Activated effector memory CD4-positive, alpha-beta T cell treated with anti-CD3 and anti-CD28 coated beads, Interleukin-2, amount 50 U/mL, for 16 hours (primary cell): ENCODE measurements around the gene KRABD2.
"Not testable (repeated sequence)": the region's sequence is repeated elsewhere in the genome, so short reads cannot be mapped to it uniquely, and the experiment has no call there.

Source experiments
- DNase-seq: peaks from one replicate; pipeline ENCODE4 v3.0.0-alpha.2; 2020

Gene KRABD2

GRCh38 chr17:8376271-8377067, at the start of gene KRABD2:
KRABD2 (minus strand) TSS chr17:8376704.
- peak; percentile 97 for DNase-seq

DNA sequence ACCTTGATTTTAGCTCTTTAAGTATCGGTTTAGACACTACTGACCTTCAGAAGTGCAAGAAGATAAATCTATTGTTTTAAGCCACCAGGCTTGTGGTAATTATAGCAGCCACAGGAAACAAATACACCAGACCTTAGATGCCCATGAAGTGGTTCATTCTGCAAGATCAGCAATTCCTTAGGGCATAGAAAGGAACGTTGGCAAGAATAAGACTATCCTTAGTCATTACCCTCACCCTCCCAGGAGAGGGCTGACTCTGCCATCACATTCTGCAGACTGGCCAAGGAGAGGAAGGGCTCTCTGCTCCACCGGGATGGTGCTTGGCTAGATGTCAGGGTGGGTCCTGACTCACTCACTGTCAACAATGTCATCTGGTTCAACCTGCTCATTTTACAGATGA, 45.1 kb upstream of the KRABD2 start:
- no peak for DNase-seq

GRCh38 chr17:8420041-8420934, 43.8 kb upstream of the KRABD2 start:
- DNase-seq: no peak

DNA sequence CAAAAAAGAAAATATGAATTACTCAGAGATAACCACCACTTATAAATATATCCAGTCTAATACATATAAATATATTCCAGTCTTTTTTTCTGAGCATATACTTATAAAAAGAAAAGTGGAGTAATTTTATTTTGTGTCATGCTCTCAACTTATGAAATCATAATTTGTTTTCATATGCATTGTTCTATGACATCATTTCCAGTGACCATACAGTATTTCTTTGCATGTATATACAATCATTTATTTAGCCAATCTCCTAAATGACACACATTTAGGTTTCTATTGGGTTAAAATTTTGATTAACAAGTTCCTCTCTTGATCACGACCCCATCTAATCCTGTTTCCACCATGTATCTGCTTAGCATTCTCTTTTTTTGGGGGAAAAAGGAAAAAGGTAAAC, 42.8 kb upstream of the KRABD2 start:
- no peak for DNase-seq

DNA sequence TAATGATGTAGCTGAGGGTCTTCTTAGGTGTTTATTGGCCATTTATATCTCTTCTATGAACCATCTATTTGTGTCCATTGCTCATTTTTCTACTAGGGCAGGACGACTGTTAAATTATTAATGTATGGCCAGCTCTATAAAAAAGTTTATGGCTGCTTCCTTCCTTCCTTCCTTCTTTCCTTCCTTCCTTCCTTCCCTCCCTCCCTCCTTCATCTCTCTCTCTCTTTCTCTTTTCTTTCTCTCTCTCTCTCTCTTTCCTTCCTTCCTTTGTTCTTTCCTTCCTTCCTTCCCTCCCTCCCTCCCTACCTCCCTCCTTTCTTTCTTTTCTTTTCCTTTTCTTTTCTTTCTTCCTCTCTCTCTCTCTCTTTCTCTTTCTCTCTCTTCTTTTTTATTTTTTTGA, 42.0 kb upstream of the KRABD2 start:
- DNase-seq: no peak

DNA sequence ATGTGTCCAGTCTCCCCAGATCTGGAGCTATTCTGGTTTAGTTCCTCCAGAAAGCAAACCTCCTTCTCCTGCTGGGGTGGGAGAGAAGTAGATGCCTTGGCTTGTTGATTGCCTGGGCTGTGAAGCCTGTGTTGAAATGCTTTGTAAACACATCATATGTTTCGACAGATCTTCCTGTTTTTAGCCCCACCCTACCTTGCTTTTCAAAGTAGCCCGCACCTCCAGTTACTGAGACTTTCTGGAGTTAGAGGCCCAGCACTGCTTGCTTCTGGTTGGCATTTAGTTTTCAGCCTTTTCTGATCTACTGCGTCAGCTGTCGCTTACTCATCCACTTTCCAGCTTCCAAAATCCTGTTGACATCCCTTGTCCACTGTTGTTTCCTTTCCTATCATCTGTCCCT, 41.3 kb upstream of the KRABD2 start:
- DNase-seq: no peak

- no peak for DNase-seq
Observed at GRCh38 chr17:8413938-8414337, 37.4 kb upstream of the KRABD2 start.

DNA sequence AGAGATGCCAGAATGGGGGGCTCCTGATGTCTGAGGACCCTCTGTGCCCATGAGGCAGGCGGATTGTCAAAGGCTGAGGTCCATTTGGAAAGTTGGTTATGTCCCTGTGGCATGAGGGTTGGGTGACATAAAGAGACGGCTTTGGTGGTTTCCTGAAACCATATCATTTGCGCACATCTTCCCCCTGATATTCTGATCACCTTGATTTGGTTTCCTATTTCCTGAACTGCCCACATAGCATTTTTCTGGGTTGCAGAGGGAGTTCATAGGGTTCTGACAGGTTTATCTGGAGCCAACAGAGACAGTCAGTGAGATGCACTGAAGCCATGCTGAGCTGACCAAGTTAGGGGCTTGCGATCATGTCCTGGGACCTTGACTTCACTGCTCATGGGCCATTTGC, 36.8 kb upstream of the KRABD2 start:
- no peak for DNase-seq

- DNase-seq: no peak
Observed at GRCh38 chr17:8412089-8412488, 35.6 kb upstream of the KRABD2 start.

GRCh38 chr17:8410883-8411238, 34.4 kb upstream of the KRABD2 start:
- no peak for DNase-seq

DNA sequence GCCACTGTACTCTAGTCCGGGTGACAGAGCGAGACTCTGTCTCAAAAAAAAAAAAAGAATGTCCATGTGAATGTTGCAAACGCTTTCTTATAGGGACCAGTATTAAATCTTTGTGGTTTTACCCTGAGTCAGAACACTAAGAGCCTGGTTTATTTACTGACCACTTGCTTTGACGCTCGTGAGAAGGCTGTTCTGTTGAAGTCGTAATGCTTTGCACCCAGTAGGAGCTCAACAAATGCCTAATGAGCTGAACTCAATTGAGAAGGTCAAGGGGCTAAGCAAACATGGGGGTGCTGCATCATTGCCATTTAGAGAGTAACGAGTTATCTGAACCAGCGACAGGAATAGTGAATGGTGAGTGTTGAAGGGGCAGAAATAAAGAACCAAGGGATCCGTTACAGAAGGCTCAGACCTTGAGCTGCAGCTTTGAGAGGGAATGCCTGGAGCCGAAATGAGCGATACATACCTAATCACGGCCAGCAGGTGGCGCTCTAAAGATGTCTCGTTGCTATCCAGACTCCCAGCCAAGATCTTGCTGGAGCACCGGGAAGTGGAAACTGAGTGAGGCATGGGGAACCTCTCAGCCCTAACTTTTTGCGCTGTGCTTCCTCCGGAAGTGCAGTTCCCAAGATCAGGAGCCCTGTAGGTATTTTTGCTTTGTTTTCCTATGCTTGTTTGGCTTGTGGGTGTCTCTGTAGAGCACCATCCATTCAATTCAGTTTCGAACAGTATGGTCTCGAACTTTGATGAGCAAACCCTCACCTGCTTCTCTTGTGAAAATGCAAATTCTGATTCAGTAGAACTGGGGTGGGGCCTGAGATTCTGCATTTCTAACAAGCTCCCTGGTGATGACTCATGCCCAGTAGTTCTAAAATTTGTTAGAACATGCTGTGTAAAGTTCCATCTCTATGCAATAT, 33.7 kb upstream of the KRABD2 start:
- DNase-seq: peak; percentile 92

DNA sequence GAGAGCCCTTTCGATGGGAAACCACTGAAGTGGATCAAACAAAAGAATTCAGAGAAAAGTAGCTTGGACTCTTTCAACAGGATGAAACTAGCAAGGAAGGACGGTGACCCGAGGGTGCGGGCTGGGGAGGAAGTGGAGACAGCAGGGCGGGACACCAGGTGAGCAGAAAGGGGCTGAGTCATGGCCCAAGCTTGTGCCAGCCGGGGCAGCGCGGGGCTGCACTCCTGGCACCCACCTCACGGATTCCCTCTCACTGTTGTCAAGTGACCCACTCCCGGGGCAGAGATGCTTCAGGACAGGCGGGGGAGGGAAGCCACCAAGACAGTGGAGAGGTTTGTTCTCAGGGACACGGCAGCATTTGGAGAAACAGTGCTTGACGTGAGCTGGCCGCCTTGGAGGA, 31.9 kb upstream of the KRABD2 start:
- DNase-seq: peak; percentile 55

DNA sequence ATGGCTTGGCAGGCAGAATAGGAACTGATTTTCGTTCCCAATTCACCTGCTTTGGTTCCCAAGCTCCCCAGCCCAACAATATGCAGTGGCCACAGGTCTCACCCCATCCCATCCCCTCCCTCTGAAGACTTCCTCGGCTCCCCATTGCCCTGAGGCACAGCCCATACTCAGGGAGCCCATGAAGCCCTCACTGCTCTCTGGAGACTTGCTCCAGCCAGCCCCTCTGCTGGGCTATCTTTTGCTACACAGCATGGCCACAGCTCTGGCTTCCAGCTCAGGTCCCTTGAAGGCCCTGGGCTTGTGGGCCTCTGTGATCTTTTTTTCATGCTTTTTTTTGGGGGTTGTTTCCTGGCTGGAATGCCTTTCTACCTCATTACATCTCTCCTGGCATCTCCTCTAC, 29.7 kb upstream of the KRABD2 start:
- peak; percentile 31 for DNase-seq

GRCh38 chr17:8405499-8406016, 29.1 kb upstream of the KRABD2 start:
- peak; percentile 53 for DNase-seq

DNA sequence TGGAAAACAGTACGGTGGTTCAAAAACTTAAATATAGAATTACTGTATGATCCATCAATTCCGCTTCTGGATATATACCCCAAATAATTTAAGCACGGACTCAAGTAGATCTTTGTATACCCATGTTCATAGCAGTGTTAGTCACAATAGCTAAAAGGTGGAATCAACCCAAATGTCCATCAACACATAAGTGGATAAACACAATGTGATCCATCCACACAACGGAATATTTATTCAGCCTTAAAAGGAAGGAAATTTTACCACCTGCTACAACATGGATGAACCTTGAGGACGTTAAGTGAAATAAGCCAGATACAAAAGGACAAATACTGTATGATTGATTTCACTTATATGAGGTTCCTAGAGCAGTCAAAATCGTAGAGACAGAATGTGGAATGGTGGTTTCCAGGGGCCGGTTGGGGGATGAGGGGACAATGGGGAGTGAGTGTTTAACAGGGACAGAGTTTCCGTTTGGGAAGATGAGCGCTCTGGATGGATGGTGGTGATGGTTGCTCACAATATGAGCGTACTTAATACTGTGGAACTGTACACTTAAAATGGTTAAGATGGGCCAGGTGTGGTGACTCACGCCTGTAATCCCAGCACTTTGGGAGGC, 26.5 kb upstream of the KRABD2 start:
- DNase-seq: peak; percentile 21

DNA sequence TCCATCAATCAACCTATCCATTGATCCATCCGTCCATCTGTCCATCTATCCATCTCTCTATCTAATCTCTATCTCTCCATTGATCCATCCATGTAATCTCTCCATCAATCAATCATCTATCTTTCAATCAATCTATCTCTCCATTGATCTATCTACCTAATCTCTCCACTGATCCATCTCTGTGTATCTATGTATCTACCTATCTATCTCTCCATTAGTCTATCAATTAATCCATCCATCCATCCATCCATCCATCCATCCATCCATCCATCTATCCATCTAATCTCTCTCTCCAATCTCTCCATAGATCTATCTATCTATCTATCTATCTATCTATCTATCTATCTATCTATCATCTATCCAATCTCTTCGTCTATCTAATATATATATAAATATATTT, 24.6 kb upstream of the KRABD2 start:
- DNase-seq: no peak

DNA sequence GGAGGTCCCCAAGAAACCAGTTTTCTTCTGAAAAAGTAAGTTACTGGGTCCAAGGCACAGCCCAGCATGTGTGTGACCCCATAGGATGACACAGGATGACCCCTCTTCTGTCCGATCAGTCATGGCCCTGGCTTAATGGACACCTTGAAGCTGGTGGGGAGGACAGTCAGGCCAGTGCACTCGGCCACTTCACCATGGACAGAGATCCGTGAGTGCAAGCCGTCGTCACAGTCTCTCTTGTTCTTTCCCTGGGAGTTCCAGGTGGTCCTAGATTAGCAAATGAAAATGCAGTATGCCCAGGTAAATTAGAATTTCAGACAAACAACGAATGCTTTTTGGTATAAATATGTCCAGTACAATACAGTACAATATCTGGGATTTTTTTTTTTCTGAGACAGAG, 22.5 kb upstream of the KRABD2 start:
- DNase-seq: no peak

GRCh38 chr17:8397636-8398035, 21.1 kb upstream of the KRABD2 start, which contains the start of gene RNF222:
RNF222 (minus strand) TSS chr17:8397827; CDS start chr17:8393461, 4,366 bp downstream.
- DNase-seq: peak; percentile 51

DNA sequence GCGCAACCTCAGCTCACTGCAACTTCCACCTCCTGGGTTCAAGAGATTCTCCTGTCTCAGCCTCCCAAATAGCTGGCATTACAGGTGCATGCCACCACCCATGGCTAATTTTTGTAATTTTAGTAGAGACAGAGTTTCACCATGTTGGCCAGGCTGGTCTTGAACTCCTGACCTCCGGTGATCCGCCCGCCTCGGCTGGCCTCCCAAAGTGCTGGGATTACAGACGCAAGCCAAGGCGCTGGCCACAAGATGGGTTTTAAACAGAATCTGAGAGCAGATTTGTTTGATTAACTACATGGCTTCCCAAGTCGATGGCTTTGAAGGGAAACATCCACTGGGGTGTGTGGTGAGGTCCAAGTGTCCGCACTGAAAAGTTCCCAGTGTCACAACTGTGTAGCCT, 18.0 kb upstream of the KRABD2 start:
- not testable (repeated sequence) for DNase-seq

- DNase-seq: peak; percentile 71
Observed at GRCh38 chr17:8393470-8394231, 17.1 kb upstream of the KRABD2 start.

DNA sequence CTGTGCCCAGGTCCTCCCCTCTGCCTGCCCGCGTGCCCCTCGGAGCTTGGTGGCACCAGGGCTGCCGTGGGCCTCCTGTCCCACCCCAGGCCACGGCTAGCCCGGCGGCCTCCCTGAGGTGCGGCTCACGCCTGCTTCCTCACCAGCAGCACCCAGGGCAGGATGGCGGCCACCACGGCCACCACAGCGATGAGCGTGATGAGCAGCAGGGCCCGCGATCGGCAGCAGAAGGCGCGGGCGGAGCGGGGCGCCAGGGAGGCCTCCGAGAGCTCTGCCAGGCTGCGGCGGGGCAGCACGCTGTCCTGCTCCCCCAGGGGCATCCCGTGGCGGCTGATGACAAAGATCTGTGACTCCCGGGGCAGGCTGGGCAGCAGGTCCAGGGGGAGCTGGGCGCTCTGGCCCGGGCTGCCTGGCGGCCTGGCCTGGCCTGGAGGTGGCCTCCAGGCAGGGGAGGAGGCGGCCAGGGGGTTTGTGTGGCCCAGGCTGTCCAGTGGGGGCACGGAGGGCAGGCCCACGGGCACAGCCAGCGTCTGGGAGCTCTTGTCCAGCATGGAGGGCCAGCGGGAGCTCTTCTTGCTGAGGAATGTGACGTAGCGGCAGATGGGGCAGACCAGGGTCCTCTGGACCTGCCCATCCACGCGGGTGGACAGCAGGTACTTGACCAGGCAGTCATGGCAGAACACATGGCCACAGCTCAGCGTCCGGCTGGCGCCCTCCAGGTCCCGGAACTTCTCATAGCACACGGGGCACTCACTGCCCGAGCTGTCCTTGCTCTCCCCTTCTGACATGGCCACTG, 16.4 kb upstream of the KRABD2 start:
- no peak for DNase-seq
